ENCODE data around the gene OR2T1.
"Not testable (repeated sequence)": the region's sequence is repeated elsewhere in the genome, so short reads cannot be mapped to it uniquely, and the experiment has no call there.

OR2T1 gene

DNA sequence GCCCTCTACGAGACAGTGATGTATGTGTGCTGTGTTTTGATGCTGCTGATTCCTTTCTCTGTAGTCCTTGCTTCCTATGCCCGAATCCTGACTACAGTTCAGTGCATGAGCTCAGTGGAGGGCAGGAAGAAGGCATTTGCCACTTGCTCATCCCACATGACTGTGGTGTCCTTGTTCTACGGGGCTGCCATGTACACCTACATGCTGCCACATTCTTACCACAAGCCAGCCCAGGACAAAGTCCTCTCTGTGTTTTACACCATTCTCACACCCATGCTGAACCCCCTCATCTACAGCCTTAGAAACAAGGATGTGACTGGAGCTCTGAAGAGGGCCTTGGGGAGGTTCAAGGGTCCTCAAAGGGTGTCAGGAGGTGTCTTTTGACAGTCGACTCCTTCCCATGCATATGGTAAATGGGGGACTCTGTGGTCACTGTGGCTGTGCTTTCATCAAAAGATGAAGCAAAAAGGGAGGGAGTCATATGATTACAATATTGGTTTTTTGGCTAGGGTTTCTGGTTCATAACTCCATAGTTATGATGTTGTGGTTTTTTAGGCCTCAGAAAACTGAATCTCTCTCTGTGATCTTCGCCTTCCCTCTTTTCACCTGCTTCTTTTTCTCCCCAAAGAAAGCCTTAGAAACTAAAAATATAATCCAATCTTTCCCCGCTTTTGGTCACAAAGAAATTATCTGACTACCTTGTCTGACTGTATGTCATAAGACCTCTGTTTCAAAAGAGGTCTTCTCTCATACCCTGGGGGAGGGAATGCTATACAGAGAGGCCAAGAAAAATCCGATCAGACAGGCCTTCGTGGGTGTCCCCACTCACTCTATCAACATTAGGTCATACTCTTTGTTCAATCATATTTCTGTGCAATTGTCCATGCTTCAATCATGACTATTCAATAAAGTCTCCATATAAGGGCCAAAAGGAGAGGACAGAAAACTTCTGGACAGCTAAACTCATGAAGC, 4.2 kb downstream of the OR2T1 start:
- ChIA-PET CTCF (no interaction called here), POLR2A (no interaction called here)
- no peak for TF ChIP-seq FOXM1 (IDR thresholded peaks at IDR 0.05; ENCODE audit: borderline replicate concordance)
- no peak for TF ChIP-seq TARDBP (IDR thresholded peaks at IDR 0.05)
- TF ChIP-seq ARNT (IDR thresholded peaks at IDR 0.05), result no peak
- no peak for TF ChIP-seq SP1 (IDR thresholded peaks at IDR 0.05)
- DNase-seq (ENCODE audit: extremely low spot score), result no peak

DNA sequence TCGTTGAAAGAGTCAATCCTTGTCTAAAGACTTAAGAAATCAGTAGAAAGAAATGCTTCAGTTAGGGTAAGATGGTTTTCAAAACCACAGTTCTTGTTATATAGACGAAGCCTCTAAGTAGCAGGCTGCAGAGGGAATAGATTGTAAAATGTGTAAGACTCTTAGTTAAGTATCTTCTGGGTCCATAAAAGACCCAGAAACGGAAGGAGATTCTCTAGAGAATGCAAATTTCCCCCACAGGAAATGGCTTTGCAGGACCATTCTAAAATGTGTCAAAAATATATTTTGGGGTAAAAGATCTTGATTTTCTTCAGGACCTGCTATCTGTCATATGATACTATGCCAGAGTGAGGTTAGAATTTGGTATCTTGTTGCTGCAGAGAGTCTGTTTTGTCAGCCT, 13.4 kb downstream of the OR2T1 start:
- CTCF ChIA-PET, result no interaction called here
- DNase-seq (ENCODE audit: extremely low spot score), result no peak
- POLR2A ChIA-PET, result no interaction called here
- no peak for TF ChIP-seq ARNT (IDR thresholded peaks at IDR 0.05)
- TF ChIP-seq SUZ12 (IDR thresholded peaks at IDR 0.05), result no peak

DNA sequence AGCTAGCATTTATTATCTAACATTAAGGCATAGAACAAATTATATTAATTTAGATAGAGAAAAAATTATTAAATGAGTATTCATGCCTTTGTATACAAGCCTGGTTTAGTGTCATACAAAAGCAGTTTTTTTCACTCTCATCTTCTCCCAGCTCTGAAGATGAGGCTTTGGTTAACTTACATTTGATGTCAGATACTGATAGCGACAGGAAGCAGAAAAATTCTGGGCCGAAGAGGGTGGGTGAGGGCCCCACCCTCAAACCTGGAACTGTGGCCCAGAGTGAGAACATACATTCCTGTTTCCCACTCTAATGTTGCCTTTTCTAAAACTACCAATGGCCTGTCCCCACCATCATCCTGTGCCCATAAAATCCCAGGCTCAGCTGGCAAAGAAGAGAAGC, 15.0 kb downstream of the OR2T1 start:
- POLR2A ChIA-PET, result no interaction called here
- CTCF ChIA-PET, result no interaction called here
- TF ChIP-seq LEF1 (IDR thresholded peaks at IDR 0.05; ENCODE audit: borderline replicate concordance) (no peak), L3MBTL2 (conservative IDR thresholded peaks at IDR 0.05) (no peak), FOXM1 (IDR thresholded peaks at IDR 0.05; ENCODE audit: borderline replicate concordance) (no peak), CTBP1 (IDR thresholded peaks at IDR 0.05; ENCODE audit: borderline replicate concordance) (no peak), FOXA1 (IDR thresholded peaks at IDR 0.05) (no peak), SP1 (IDR thresholded peaks at IDR 0.05) (no peak), SUZ12 (IDR thresholded peaks at IDR 0.05) (no peak), NFRKB (IDR thresholded peaks at IDR 0.05) (no peak), HDGF (IDR thresholded peaks at IDR 0.05; ENCODE audit: borderline replicate concordance) (no peak), ZNF384 (IDR thresholded peaks at IDR 0.05) (no peak), TARDBP (IDR thresholded peaks at IDR 0.05) (no peak), ELF4 (IDR thresholded peaks at IDR 0.05) (no peak), ARNT (IDR thresholded peaks at IDR 0.05) (no peak)
- DNase-seq (ENCODE audit: extremely low spot score), result no peak

DNA sequence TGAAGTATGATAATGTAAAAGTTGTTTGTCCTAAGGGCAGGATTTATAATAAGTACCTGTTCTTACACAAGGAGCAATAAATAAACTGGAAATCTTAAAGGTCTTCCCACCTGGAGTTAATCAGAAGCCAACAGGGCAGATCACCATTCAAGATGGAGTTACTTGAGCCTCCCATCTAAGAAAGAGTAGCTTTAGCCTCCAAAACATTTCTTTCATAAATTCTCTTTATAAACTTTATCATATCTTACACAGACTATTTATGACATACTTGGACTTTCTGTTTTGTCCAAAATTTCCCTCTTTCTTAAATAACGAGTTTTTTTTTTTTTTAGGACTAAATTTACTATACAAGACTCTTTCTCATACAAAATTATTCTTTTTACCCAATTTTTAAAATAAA, 18.5 kb downstream of the OR2T1 start:
- POLR2A ChIA-PET, result no interaction called here
- TF ChIP-seq FOXA1 (IDR thresholded peaks at IDR 0.05) (no peak), ARNT (IDR thresholded peaks at IDR 0.05) (no peak)
- DNase-seq (ENCODE audit: extremely low spot score), result no peak
- CTCF ChIA-PET, result no interaction called here

DNA sequence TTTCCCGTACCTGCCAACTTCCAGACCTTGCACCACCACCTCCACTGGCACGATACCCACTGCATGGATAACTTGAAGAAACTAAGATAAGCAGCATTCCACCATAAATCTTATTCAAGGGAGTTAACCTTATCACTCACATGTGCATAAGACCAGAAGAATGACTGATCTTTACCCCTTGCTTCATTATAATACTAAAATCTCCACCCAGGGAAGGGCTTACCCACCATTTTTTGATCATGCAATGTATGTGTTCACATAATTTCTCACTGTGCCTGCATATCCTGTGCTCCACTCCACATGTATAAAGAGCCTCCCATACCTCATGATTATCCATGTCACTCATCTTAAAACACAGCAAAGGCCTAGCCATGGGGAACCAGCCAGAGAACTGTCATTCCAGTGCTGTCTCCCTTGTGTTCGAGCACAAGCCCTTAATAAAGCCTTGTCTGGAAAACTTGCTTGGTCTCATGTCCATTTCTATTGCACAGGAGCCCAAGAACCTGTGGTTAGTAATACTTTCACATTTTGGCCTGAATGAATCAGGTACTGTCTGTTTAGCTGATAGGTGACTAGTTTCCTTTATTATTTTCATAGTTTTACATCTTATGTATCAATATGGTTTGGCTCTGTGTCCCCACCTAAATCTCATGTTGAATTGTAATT, 24.8 kb downstream of the OR2T1 start:
- POLR2A ChIA-PET; CTCF ChIA-PET; DNase-seq (ENCODE audit: extremely low spot score): not testable (repeated sequence)

DNA sequence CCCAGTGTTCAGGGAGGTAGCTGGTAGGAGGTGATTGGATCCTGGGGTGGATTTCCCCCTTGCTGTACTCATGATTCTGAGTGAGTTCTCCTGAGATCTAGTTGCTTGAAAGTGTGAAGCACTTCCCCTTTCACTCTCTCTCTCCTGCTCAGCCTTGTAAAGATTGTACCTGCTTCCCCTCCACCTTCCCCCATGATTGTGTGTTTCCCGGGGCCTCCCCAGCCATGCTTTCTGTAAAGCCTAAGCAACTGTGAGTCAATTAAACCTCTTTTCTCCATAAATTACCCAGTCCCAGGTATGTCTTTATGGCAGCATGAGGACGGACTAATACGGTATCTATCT, 25.3 kb downstream of the OR2T1 start:
- CTCF ChIA-PET; DNase-seq (ENCODE audit: extremely low spot score); POLR2A ChIA-PET: not testable (repeated sequence)

DNA sequence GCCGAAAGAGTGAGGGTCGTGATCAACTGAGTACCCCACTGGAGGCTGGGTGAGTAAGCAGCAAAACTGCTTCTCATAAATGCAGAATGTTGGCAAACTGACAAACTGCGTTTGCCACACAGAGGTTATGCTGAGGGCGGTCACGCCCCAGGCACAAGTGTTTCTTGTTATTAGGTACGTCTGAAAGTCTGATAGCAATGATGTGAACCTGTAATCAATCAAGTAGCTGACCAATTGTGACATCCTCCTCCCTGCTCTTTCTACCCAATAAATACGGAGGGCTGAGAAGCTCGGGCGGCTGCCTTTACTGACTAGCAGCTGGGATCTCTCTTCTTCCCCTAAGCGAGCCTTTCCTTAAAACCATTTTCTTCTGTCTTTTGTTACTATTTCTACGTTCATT, 28.8 kb downstream of the OR2T1 start:
- CTCF ChIA-PET; DNase-seq (ENCODE audit: extremely low spot score); POLR2A ChIA-PET: not testable (repeated sequence)

DNA sequence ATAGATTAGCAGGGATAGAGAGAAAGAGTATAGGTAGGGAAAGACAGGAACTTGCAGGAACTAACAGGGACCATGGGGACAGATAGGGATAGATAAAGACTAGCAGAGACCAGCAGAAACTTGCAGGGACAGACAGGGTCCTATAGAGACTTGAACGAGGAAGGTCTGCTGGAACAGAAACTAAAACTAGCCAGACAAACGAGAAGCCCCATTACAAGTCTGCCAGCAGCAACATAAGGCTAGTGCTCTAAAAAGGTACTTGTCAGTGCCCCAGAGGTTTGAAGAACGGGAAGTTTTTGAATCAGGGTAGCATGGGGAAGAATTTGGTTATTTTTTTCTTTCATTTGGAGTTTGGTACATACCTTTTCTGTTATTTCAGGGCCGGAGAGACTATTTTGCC, 29.4 kb downstream of the OR2T1 start:
- CTCF ChIA-PET; POLR2A ChIA-PET; DNase-seq (ENCODE audit: extremely low spot score): not testable (repeated sequence)

DNA sequence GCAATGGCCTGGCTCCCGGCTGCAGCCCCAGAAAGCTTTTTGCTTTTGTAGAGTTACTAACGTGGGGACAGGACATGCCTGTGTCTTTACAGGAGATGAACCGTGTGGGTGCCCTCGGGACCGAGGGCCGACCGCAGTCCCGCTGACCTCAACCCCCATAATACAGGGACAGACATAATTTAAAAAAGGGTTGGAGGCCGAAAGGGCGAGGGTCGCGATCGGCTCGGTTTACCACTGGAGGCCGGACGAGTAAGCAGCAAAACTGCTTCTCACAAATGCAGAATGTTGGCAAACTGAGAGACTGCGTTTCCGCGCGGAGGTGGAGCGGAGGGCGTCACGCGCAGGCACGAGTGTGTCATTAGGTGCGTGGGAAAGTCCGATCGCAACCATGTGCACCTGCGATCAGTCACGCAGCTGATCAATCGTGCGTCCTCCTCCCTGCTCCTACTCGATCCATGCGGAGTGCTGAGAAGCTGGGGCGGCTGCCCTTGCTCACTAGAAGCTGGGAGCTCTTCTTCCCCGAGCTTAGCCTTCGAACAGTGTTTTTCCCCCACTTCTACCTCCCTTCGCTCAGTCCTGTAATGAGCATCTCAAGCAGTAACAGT, 31.1 kb downstream of the OR2T1 start:
- POLR2A ChIA-PET; DNase-seq (ENCODE audit: extremely low spot score); CTCF ChIA-PET: not testable (repeated sequence)

DNA sequence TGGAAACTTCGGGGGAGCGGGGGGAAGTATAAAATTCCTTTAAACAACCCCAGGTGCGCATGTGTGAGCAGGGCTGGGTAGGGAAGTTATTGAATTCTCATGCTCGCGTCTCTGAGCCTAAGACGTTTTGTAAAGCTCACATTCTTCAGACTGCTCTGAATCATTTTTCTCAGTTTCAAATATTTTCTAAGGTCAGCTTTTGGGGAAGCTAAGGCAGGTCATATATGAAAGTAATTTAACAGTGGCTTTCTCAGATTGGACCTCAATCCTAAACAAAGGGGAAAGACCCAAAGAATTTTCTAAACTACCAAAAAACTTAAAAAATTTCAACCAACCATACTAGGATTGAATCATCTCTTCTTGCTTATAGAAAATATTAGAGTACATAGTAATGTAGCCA, 32.1 kb downstream of the OR2T1 start:
- POLR2A ChIA-PET; CTCF ChIA-PET; DNase-seq (ENCODE audit: extremely low spot score): not testable (repeated sequence)

DNA sequence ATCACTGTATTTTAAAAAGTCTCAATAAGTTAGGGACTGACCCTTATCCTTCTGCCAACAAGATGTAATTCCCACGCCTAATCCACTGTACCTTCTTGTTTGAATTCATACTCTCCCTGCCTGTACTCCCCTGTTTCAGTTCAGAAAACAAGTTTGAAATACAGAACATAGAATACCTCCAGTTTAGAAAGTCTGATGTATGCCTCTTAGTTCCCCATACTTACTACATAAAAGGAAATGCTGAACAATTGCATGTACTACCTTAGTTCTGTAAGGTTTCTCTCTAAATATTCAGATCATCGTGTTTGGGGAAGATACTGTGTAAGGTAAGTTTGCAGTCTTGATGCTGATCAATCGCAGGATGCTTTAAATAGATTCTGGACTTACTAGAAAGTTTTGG, 33.5 kb downstream of the OR2T1 start:
- CTCF ChIA-PET; POLR2A ChIA-PET; DNase-seq (ENCODE audit: extremely low spot score): not testable (repeated sequence)

DNA sequence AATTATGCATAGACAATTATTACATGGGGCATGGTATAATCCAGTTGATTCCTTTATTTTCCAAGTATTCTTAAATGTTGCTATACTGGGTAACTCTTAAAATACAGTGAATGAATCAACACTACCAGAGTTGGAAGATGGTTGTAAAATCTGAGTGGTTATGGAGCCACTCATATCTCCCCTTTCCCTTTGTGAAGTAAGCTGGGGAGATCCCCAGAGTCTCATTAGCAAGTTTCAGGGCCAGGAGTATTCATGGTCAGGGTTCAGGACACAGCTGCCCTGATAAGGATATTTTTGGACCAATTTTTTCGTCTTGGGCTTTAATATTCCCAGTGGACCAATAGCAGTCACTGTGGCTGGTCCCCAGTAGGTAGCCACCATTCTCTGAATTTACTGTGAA, 35.8 kb downstream of the OR2T1 start:
- CTCF ChIA-PET; DNase-seq (ENCODE audit: extremely low spot score); POLR2A ChIA-PET: not testable (repeated sequence)

DNA sequence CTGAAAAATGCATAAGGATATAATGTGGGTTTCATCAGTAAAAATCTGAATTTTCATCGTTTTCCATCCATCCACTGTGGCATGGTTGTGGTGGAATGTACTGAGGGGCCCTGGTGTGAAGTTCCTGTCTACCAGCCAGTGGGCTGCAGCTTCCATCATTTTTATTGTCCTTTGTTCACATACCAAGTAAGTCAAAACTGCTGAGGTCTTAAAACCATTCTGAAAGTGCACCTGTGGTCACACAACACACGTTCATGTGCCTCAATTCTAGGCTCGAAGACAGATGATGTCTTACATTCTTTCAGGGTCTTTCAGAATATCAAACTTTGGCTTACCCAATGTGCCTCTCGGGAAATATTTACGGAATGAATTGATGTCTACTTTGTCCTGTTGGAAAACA, 36.4 kb downstream of the OR2T1 start:
- DNase-seq (ENCODE audit: extremely low spot score); CTCF ChIA-PET; POLR2A ChIA-PET: not testable (repeated sequence)

DNA sequence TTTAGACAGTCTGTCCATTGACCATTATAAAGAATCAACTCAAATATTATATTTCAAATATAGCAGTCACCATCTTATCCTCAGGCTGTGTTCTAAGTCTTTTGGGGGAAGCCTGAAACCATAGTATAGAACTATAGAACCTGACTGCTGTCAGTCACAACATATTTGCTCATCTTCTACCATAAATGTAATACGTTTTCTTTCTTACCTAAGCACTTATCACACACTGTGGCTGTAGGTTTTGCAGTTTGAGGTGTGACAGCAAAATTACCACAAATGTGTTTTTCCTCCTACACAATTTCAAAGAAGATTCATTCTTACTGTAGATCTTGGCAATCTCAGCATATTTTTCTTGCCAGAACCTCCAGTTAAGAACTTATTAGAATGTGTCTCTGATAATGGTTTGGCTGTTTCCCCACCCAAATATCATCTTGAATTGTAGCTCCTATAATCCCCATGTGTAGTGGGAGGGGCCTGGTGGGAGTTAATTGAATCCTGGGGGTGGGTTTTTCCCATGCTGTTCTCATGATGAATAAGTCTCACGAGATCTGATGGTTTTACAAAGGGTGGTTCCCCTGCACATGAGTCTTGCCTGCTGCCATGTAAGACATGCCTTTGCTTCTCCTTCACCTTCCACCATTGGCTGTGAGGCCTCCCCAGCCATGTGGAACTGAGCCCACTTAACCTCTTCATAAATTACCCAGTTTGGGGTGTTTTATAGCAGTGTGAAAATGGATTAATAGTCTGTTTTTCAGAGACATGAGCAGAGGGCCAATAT, 39.8 kb downstream of the OR2T1 start:
- DNase-seq (ENCODE audit: extremely low spot score); CTCF ChIA-PET; POLR2A ChIA-PET: not testable (repeated sequence)

DNA sequence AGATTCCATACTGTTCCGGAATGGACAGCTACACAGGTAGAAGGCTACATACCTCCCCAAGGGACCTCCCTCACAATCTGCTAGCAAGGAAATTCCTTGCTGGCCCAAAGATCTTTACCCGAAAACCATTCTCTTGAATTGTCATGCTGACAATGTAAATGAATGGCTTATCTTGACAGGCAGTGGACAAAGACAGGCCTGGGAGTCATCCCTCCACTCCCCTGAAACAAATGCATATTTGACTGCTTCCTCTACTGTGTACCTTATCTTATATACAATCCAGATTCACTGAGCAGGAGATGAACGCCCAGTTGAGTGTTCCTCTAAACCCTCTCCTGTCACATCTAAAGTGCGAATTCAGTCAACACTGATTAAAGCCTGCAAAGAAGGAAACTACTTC, 41.8 kb downstream of the OR2T1 start:
- DNase-seq (ENCODE audit: extremely low spot score); POLR2A ChIA-PET; CTCF ChIA-PET: not testable (repeated sequence)

All from HEK293T (cell line).